SK-N-MC (cell line): ENCODE results near the gene FBXL5.

ENCODE experiments used
- DNase-seq: peaks from one replicate; pipeline ENCODE4 v3.0.0-alpha.2; 2011; ENCODE audit warnings: low read depth, low spot score
- H3K27ac ChIP-seq: fragments of 200-600 bp; sonication (generic); 2 replicates; pipeline ENCODE4 v1.5.1; 2016; ENCODE audit warnings: mixed run types
- H3K36me3 ChIP-seq: fragments of 200-600 bp; sonication (generic); 2 replicates; pipeline ENCODE4 v1.6.1; 2017; ENCODE audit warnings: antibody characterized with exemption, low read length, mixed read lengths; ENCODE audit not compliant: insufficient read depth
- H3K4me3 ChIP-seq: fragments of 200-600 bp; sonication (generic); 2 replicates; pipeline ENCODE4 v1.5.1; 2016
- H3K9ac ChIP-seq: fragments of 200-600 bp; sonication (generic); 2 replicates; pipeline ENCODE4 v1.8.0; 2017; ENCODE audit warnings: mixed run types, mixed read lengths; ENCODE audit not compliant: insufficient read length
- H3K9me3 ChIP-seq: fragments of 200-600 bp; sonication (generic); 2 replicates; pipeline ENCODE4 v1.6.1; 2017; ENCODE audit warnings: low read depth, mild to moderate bottlenecking, antibody characterized with exemption, low read length, moderate library complexity, mixed read lengths
- EZH2 ChIP-seq: fragments of 200-600 bp; sonication (generic); IDR thresholded peaks from one replicate; pipeline ENCODE4 v1.6.1; 2017; ENCODE audit warnings: antibody characterized with exemption
- FOXP2 ChIP-seq: optimal IDR thresholded peaks from 2 replicates; pipeline ENCODE3; 2011; ENCODE audit warnings: mild to moderate bottlenecking, moderate library complexity; ENCODE audit not compliant: insufficient read depth; ENCODE audit errors: extremely low read length, control extremely low read depth
- POLR2AphosphoS5 ChIP-seq: IDR thresholded peaks from 2 replicates; pipeline ENCODE4 v1.6.1; 2012; ENCODE audit warnings: mild to moderate bottlenecking, low read depth, low read length, borderline replicate concordance

The FBXL5 gene

GRCh38 chr4:15657366-15657765 is 2.2 kb upstream of the FBXL5 start:
- no peak overlapping the region for H3K4me3 ChIP-seq
- no peaks in the 10 kb centered on the region for H3K36me3 ChIP-seq
- H3K9ac ChIP-seq = no peak overlapping the region
- TF ChIP-seq FOXP2 (no peak), EZH2 (no peak), POLR2AphosphoS5 (no peak)
- DNase-seq = no peak
- no peak overlapping the region for H3K27ac ChIP-seq
- H3K9me3 ChIP-seq = no peaks in the 10 kb centered on the region

DNA sequence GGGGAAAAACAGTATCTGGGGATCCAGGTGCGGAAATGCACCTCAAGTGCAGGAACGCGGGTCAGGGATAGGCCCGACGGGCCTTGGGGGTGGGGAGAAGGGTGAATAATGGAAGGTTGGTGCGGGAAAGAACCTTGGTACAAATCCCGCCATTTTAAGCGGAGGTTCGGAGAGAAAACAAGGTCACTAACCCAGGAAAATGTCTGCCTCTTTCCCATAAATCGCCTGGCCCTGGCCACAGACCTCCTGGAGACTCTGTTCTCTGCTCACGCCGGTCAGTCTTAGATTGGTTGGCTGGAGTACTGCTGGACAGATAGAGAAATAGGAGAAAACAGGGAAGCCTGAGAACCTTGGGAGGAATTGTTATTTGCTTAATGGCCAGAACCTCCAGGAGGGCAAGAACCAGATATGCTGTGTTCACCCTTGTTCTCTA is 897 bp upstream of the FBXL5 start:
- H3K27ac ChIP-seq = no peak overlapping the region
- TF ChIP-seq EZH2 (no peak), FOXP2 (no peak), POLR2AphosphoS5 (no peak)
- H3K9me3 ChIP-seq = no peaks in the 10 kb centered on the region
- no peaks in the 10 kb centered on the region for H3K36me3 ChIP-seq
- H3K9ac ChIP-seq = no peak overlapping the region
- DNase-seq = no peak
- H3K4me3 ChIP-seq = no peak overlapping the region

DNA sequence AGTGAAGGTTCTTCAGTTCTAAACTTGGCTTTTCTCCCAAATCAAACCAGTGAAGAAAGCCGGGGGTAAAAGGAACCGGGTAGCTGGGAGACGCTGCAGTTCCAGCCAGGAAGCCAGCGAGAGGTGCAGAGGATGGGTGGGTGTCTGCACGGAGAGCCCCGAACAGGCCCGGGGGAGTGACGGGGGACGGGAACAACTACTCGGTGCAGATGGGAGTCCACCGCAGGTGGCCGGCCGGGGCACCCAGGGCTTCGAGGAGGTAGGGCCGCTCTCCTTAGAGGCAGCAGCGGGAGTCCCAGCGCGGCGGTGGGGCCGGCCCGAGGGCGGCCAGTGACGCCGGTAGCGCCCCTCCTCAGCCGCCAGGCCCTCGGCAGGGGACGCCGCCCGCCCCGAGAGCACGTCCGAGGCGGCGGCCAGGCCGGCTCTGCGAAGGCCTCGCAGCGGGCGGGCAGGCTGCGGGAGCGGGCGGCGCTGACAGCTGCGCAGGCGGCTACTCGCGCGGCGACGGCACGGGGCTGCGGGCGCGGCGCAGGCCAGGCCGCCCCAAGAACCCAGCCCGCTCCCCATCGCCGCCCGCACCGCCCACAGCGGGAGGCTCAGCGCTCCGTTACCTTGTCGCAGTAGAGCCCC is 449 bp downstream of the FBXL5 start:
- H3K9ac ChIP-seq = peak overlapping the region; percentile 85
- H3K36me3 ChIP-seq = no peaks in the 10 kb centered on the region
- H3K27ac ChIP-seq = peak overlapping the region; percentile 88
- no peak for TF ChIP-seq POLR2AphosphoS5
- DNase-seq = no peak
- no peaks in the 10 kb centered on the region for H3K9me3 ChIP-seq
- H3K4me3 ChIP-seq = peak overlapping the region; percentile 87

DNA sequence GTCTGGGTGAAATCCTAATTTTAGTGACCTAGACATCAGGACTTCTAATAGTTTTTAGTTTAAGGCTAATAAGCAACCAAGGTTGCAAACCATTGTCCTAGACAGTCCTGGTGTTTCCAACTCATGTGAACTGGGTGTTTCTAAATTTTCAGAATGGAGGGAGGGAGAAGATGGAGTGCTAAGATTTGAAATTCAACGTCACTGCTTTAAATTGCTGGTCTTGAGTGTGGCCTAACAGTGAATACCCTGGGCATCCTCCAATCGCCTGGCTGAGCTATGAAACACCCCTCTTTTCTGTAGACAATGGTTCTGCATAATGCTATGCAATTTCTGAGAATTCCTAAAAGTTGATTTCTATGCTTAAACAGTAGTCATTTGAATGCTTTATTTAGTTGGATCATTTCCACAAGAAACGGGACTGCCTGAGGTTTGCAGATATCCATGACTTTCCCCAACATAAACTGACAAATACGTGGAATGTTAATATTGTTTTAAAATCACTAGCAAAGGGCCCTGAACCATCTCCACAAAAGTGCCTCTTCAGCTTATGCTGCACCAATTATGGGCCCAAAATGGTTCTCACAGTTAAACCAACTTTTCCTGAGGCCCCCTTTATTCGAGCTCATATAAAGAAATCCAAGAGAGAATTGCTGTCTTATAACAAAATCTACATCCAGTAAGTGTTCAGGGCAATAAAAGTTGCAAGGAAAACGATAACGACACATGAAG is 1.1 kb downstream of the FBXL5 start:
- TF ChIP-seq EZH2 = no peak
- TF ChIP-seq FOXP2 = no peak
- no peak for TF ChIP-seq POLR2AphosphoS5
- no peak for DNase-seq
- H3K27ac ChIP-seq = peak overlapping the region; percentile 88

DNA sequence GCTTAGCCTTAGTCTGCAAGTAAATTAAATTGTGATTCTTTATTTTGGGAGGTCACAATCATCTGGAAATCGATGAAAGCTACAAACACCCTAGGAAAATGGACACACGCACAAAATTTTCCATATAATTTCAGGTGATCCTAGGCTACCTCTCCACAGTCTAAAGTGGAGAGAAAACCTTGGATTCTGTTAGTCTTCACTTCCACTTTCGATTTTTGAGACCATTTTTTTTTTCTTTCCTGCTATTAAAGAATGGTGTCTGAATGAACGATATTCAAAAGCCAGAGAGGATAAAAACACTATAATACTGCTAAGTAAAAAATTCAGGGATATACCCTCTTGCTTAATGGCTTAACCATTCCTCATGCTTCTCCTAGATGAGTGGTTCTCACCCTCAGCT is 1.7 kb downstream of the FBXL5 start:
- peak overlapping the region; percentile 85 for H3K9ac ChIP-seq
- no peaks in the 10 kb centered on the region for H3K9me3 ChIP-seq
- H3K4me3 ChIP-seq = peak overlapping the region; percentile 87
- TF ChIP-seq EZH2 (no peak), POLR2AphosphoS5 (no peak), FOXP2 (no peak)
- no peak for DNase-seq
- H3K27ac ChIP-seq = peak overlapping the region; percentile 88
- H3K36me3 ChIP-seq = no peaks in the 10 kb centered on the region

More for the DNA sequence above, 1.1 kb downstream of the FBXL5 start:
- Histone ChIP-seq H3K36me3 (no peaks in the 10 kb centered on the region), H3K4me3 (peak overlapping the region; percentile 87), H3K9ac (peak overlapping the region; percentile 85), H3K9me3 (no peaks in the 10 kb centered on the region)

DNA sequence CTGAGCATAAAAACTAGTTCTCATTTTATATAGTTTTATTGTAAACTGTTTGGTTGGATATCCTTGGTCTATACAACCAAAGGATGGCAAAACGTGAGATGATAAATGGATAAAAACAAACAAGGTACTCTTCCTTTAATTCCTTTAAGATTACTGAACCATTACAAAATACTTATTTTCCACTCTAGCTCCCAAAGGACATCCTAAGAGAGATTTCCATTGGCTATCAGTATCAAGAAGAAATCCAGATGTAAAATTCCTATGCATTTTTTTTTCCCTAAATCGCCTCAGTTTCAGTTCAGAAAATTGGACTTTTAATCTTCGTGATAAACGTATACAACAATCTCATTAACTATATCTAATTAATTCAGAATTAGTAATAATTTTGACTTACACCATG is 2.3 kb downstream of the FBXL5 start:
- Histone ChIP-seq H3K4me3 (peak overlapping the region; percentile 87), H3K36me3 (no peaks in the 10 kb centered on the region), H3K9ac (peak overlapping the region; percentile 85), H3K27ac (no peak overlapping the region), H3K9me3 (no peaks in the 10 kb centered on the region)
- DNase-seq = no peak
- TF ChIP-seq FOXP2 = no peak
- TF ChIP-seq POLR2AphosphoS5 = no peak
- no peak for TF ChIP-seq EZH2

DNA sequence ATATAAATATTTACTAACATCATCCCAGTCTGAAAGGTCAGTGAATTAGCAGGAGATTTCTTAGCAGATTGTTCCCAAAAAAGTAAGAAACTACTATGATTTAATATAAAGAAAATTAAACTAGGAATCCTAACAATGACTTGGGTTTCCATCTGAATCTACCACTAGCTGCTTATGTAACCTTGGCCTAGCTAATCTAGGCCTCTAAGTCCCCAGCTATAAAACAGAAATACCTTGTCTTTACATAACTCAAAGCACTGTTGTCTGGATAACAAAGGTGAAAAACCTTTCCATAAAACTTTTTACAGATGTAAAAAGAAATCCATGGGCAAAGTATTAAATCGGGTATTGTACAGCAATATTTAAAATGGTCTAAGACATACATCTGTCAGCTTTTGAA is 3.0 kb downstream of the FBXL5 start:
- Histone ChIP-seq H3K36me3 (no peaks in the 10 kb centered on the region), H3K9ac (no peak overlapping the region), H3K4me3 (peak overlapping the region; percentile 87), H3K9me3 (no peaks in the 10 kb centered on the region), H3K27ac (peak overlapping the region; percentile 25; the same call in 1 of the 2 replicates)
- DNase-seq = no peak
- TF ChIP-seq FOXP2 (no peak), POLR2AphosphoS5 (no peak), EZH2 (no peak)

DNA sequence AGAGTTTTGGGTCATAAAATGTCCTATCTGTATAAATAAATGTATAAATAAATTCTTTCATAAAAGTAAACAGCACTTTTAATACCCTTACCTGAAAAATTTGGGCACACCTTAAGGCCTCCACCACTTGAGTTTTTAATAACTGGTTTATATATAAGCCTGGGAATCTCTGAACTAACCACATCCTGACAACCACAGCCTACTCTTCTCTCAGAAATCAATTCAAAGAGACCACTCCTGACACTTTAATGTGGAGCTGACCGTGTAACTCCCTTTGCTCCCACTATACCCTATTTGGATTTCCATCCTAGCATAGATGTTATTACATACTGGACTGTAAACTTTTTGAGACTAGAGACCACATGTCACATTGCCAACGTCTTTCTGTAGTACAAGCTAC is 3.5 kb downstream of the FBXL5 start:
- peak overlapping the region; percentile 28; the same call in 1 of the 2 replicates for H3K4me3 ChIP-seq

More for the DNA sequence above, 3.5 kb downstream of the FBXL5 start:
- H3K9ac ChIP-seq = peak overlapping the region; percentile 26
- no peak for TF ChIP-seq POLR2AphosphoS5
- no peak for TF ChIP-seq EZH2
- no peak for TF ChIP-seq FOXP2
- no peaks in the 10 kb centered on the region for H3K36me3 ChIP-seq
- H3K9me3 ChIP-seq = no peaks in the 10 kb centered on the region
- peak overlapping the region; percentile 25; the same call in 1 of the 2 replicates for H3K27ac ChIP-seq
- DNase-seq = no peak
